A549 treated with ZK216348 at 1 μM for 4 hours (cell line): ENCODE data around the gene CASR. TPM values are rescaled to one million over a fixed set of nuclear protein-coding genes. Genes with fewer than 3 reads are reported as not detected.

ENCODE experiments used
- total RNA-seq: library from RNA; stranded (reverse); fragments of 200-300 nt; extraction: Qiagen RNA extraction; gene quantifications from 5 replicates; pipeline ENCODE4 v1.2.3, GENCODE V29; 2022; ENCODE audit warnings: low read depth

Gene CASR, protein sequence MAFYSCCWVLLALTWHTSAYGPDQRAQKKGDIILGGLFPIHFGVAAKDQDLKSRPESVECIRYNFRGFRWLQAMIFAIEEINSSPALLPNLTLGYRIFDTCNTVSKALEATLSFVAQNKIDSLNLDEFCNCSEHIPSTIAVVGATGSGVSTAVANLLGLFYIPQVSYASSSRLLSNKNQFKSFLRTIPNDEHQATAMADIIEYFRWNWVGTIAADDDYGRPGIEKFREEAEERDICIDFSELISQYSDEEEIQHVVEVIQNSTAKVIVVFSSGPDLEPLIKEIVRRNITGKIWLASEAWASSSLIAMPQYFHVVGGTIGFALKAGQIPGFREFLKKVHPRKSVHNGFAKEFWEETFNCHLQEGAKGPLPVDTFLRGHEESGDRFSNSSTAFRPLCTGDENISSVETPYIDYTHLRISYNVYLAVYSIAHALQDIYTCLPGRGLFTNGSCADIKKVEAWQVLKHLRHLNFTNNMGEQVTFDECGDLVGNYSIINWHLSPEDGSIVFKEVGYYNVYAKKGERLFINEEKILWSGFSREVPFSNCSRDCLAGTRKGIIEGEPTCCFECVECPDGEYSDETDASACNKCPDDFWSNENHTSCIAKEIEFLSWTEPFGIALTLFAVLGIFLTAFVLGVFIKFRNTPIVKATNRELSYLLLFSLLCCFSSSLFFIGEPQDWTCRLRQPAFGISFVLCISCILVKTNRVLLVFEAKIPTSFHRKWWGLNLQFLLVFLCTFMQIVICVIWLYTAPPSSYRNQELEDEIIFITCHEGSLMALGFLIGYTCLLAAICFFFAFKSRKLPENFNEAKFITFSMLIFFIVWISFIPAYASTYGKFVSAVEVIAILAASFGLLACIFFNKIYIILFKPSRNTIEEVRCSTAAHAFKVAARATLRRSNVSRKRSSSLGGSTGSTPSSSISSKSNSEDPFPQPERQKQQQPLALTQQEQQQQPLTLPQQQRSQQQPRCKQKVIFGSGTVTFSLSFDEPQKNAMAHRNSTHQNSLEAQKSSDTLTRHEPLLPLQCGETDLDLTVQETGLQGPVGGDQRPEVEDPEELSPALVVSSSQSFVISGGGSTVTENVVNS
- not detected in 5 replicates for total RNA-seq

GRCh38 chr3:122183521-122183892 lies at the start of gene CASR:
CASR (plus strand) TSS chr3:122183668; CDS start chr3:122254190, 70,522 bp downstream.

GRCh38 chr3:122324871-122325323 lies 141.4 kb downstream of the CASR start, which contains the start of gene CSTA:
CSTA (plus strand) TSS chr3:122325248; CDS start chr3:122325293, 45 bp downstream.

Other genes starting within 250 kb of the CASR start
- not detected in 5 replicates for gene ILDR1, start 161.4 kb upstream of the CASR start, total RNA-seq
- gene CD86, start 128.3 kb upstream of the CASR start, total RNA-seq: not detected in 5 replicates
- gene CSTA, start 141.6 kb downstream of the CASR start, total RNA-seq: 0.71 to 1.5 TPM (median 0.88 TPM) in 5 replicates
- 46.5 to 103 TPM (median 49.9 TPM) in 5 replicates for gene MIX23, start 199.6 kb downstream of the CASR start, total RNA-seq
- gene FAM162A, start 200.5 kb downstream of the CASR start, total RNA-seq: 32.2 to 44.2 TPM (median 33.9 TPM) in 5 replicates
- 2.2 to 3.9 TPM (median 3.6 TPM) in 5 replicates for gene WDR5B, start 232.4 kb downstream of the CASR start, total RNA-seq